AG20443 (cell line): Measurements from ENCODE around the gene RAD51B.

ENCODE experiments used
- DNase-seq: peaks from one replicate; pipeline ENCODE4 v3.0.0; 2012; ENCODE audit warnings: low spot score, mixed read lengths

The RAD51B gene

DNA sequence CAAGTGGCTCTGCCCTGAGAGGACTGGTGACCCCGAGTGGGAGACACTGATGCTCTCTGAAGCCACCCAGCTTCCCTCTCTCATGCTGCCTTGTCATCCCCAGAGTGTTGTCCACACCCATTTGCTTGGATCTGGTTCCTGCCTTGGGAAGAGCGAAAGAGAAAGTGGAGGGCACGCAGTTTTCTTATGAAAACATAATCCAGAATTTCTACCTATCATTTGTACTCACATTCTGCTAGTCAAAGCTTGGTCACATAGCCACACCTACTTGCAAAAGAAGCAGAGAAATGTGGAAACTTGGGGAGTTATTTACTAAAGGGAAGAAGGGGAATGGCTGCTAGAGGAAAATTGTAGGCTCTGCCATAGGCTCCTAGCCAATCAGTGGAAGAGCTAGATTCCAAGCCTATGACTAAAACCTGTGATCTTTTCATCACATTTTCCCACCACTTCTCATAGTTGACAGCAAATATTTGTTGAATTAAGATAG is 647.0 kb downstream of the RAD51B start:
- DNase-seq, result peak; percentile 83

GRCh38 chr14:68467425-68467824 is 647.8 kb downstream of the RAD51B start:
- no peak for DNase-seq

GRCh38 chr14:68468437-68469207 is 649.0 kb downstream of the RAD51B start:
- DNase-seq, result peak; percentile 48

DNA sequence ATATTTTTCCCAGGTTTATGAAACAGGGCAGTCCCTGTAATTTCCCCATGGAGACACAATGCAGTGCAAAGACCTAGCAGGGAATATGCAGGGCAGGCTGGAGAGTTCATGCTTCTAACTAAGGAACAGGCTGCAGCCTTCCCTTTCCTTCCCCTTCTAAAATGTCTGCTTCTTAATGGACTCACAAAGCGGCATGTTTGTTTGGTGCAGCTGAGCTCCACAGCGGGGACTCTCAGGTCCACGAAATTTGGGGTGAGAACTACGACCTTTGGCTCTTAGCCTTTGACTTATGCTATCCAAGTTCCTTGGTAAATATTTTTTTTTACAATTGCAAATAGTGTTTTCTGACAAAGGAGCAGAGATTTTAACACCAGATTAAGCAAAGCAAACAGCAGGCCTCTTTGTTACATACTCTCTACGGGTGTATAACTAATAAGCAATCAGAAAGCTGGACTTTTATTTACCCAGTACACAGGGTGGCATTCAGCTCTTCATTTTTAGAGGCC is 649.7 kb downstream of the RAD51B start:
- DNase-seq, result no peak

- no peak for DNase-seq
Observed at GRCh38 chr14:68470361-68470760, 650.8 kb downstream of the RAD51B start.

GRCh38 chr14:68471029-68471963 is 651.7 kb downstream of the RAD51B start:
- DNase-seq, result no peak

DNA sequence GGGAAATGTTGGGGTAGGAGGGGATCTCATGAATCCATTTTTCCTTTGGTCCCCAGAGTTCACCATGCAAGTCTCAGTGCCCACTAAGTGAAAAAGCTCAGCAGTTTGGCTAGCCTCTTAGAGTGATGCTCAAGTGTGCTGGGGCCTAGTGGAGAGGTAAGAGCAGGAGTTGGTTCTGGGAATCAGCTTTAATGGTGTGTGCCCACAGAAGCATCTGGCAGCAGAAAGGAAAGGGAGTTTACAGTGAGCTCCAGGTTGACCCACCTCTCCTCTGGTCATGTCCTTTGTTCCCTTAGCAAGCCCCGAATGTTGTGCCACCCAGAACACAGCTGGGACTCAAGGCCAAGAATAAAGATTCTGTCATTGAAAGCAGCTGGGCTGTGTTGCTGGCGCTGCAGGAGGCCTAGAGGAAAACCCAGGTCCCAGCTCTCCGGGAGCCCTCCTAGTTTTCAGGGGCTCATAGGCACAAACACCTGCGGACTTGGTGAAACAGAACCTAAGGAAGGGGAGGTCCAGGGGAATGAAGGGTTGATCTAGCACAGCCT is 652.5 kb downstream of the RAD51B start:
- no peak for DNase-seq

GRCh38 chr14:68473069-68473468 is 653.5 kb downstream of the RAD51B start:
- no peak for DNase-seq

GRCh38 chr14:68473794-68474193 is 654.2 kb downstream of the RAD51B start:
- DNase-seq, result no peak

DNA sequence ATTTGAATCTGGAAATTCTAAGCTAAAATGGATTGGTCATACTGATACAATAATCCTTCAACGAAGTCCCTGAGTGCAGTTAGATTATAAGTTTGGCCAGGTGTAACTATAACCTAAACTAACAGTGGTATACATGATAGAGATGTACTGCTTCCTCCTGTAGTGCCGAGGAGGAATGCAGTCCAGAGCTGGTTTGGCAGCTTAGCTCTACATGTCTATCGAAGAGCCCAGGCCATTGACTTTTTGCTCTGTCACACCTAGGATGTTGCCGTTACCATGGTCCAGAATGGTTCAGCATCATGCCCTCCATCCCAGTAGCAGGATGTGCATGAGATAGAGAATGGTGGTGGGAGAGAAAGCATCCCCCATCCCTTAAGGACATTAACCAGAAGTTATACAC is 655.2 kb downstream of the RAD51B start:
- no peak for DNase-seq

DNA sequence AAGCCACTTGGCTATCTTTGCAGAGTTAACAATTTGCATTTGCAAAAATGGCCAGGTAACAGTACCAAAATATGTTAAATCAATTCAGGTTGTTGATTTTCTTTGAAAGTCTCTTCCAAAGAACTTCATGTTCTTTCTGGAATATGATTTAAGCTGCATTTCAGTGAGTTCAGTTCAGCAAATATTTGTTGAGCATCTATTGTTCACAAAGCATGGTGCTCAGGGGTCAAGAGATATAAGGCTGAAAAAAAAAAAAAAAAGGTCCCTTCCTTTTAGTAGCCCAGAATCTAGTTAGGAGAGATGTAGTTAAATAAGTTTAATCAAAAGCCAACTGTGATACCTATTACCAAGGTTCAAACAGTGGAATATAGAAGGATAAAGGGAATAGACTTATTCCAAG is 656.2 kb downstream of the RAD51B start:
- no peak for DNase-seq

DNA sequence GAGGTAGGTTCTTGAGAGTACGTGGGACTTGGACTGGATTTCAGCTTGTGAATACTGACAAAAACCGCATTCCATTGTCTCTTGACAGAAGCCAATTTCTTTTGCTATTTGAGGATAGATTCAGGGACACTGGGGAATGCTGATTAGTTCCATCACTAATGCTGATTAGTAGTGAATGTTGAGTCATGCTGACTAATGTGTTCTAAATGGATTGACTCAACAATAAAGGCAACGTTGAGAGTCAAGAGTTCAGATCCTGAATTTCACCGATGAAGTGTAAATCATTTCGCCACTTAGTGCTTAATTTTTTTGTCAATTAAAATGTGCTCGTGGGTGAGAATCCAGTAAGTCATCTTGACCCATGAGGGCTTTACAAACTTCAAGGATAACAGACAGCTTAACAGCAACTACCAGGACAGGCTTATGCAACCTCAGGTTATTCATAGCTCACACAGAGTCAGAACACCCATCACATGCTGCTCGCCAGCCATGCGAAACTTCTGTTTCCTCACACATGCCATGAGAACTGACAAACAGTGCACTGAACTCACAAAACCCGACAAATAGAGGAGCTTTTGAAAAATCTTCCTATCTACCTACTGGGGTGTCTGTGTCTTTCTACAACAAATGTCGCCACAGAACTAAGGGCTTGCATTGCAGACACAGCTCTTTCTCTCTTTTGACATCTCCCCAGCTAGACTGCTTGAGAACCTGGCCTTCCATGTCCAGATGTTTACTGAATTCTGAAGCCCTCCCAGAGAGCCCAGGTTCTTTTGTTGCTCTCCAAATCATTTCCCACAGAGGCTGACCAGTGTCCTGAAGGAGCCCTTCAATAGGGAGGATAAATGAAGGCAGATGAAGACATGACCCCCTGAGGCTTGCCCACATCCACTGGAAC is 656.9 kb downstream of the RAD51B start:
- peak; percentile 80 for DNase-seq

- no peak for DNase-seq
Observed at GRCh38 chr14:68477110-68477455, 657.5 kb downstream of the RAD51B start.

GRCh38 chr14:68477461-68478085 is 658.0 kb downstream of the RAD51B start:
- DNase-seq, result no peak

DNA sequence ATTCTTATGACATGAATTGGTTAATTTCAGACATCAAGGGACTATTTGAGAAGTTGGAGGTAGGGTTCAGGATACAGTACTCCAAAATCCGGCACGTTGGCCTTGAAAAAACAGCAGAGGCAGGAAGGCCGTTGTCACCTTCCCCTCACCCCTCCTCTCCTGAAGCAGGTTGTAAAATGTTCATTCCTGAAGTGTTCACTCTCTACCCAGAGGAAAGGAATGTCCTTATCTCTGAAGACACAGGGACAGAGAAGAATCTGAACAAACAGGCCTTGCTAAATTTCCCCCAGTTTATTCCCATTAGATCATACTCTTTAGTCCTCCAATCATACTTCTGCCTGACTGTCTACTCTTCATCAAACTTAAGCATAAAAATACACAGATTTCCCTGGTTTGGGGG is 659.7 kb downstream of the RAD51B start:
- no peak for DNase-seq

GRCh38 chr14:68482018-68482417 is 662.4 kb downstream of the RAD51B start:
- DNase-seq, result no peak

- no peak for DNase-seq
Observed at GRCh38 chr14:68482772-68483395, 663.3 kb downstream of the RAD51B start.

- DNase-seq, result no peak
Observed at GRCh38 chr14:68486033-68486732, 666.6 kb downstream of the RAD51B start.

GRCh38 chr14:68486809-68487208 is 667.2 kb downstream of the RAD51B start:
- no peak for DNase-seq
